Epidermal melanocyte (primary cell): ENCODE measurements around the gene TGM6.

Experiments used
- DNase-seq: peaks from one replicate; pipeline ENCODE4 v3.0.0; 2011; ENCODE audit warnings: low spot score; ENCODE audit not compliant: insufficient read length

TGM6 gene

DNA sequence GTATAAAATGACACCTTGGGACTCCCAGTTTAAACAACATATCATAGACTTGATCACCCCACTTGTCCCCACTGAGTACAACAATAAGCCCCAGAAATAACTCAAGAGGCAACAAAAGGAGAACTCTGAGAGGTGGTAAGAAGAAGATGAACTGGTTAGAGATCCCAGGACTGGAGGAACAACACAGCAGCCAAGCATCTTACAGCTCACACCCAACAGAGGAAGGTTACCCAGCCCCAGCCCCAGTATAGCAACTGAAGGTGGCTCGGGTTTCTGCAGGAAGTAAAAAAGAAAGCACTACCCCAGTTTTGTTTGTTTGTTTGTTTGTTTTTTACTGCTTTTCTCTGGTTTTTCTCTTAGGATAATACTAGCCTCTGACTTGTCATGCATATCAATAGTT lies 17.1 kb upstream of the TGM6 start:
- DNase-seq = no peak

DNA sequence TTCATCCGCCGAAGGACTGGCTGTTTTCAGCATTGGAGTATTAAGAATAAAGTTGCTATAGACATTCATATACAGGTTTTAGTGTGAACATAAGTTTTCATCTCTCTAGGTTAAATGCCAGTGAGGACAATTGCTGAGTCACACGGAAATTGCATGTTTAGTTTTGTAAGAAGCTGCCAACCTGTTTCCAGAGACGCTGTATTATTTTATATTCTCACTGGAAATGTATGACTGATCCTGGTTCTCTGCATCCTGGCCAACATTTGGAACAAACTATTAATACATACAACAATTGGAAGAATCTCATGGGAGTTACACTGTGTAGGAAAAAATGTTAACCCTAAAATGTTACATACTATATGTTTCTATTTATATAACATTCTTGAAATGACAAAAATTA lies 16.7 kb upstream of the TGM6 start:
- no peak for DNase-seq

- DNase-seq = no peak
Observed at GRCh38 chr20:2365091-2365490, 15.6 kb upstream of the TGM6 start.

DNA sequence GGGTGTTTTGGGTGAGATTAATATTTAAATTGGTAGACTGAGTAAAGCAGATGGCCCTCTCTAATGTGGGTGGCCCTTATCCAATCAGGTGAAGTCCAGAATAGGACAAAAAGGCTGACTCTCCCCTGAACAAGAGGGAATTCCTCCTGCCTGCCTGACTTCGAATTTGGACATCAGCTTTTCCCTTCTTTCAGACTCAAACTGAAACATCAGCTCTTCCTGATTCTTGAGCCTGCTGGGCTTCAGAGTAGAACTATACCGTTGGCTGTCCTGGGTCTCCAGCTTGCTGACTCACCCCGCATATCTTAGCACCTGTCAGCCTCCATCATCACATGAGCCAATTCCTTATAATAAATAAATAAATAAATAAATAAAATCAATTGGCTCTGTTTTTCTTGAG lies 15.0 kb upstream of the TGM6 start:
- DNase-seq = no peak

DNA sequence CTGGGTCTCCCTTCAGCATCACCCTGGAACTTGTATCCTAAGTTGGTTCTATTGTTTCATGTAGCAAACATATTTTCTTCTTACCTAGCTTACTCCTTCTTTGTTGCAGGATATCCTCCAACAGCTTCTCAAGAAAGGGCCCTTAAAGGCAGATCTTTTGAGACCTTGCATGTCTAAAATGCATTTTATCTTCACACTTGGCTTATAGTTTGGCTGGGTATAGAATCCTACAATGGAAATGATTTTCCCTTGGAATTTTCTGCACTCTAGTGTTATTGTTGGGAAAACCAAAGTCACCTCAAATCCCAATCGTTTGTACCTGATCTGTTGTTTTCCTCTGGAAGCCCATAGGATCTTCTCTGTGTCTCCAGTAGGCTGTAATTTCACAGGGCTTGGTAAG lies 12.1 kb upstream of the TGM6 start:
- no peak for DNase-seq

- DNase-seq = no peak
Observed at GRCh38 chr20:2373098-2373497, 7.6 kb upstream of the TGM6 start.

DNA sequence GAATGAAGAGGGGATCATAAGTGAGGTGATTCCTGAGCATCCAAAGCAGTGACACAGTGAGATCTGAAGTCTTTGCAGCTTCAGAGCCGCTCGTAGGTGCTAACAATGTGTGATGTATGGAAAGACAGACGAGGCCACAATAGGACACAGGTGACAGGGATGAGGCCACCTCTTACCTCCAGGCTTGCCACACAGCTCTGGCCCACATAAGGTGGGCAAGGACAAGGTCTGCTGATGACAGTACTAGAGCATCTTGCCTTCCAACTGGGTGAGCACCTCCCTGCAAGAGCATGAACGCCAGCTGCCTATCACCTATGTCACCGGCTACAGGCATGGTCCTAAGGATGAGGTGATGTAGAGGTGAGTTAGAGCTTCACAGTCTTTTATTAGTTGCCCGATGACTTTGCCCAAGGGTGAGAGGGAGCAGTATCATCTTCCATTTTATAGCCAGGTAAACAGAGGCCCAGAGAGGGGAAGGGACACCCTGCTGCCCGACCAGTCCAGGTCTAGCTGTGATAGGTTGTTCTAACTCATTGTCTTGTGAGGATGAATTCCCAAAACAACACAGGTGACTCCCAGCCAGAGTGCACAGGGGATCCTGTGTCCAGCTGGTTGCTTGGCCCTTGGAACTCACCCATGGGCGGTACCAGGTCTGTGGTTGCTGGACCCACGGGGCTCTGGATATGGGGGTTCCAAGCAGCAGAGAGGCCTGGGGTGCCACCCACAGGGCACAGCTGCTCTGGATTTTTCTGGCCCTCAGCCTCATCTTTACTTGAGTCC lies 6.2 kb upstream of the TGM6 start:
- no peak for DNase-seq

DNA sequence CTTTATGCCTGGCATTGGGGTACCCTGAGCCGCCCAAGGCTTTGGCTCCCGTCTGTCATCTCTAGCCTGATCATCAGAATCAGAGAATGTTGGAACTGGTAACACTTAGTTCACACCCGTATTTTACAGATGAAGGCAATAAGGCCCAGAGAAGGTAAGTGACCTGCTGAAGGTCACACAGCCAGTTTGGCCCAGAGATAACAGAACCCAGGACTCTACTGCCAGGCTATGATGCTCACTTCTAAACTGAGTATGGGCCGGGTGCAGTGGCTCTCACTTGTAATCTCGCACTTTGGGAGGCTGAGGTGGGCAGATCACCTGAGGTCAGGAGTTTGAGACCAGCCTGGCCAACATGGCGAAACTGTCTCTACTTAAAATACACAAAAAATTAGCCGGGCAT lies 1.8 kb upstream of the TGM6 start:
- DNase-seq = no peak

DNA sequence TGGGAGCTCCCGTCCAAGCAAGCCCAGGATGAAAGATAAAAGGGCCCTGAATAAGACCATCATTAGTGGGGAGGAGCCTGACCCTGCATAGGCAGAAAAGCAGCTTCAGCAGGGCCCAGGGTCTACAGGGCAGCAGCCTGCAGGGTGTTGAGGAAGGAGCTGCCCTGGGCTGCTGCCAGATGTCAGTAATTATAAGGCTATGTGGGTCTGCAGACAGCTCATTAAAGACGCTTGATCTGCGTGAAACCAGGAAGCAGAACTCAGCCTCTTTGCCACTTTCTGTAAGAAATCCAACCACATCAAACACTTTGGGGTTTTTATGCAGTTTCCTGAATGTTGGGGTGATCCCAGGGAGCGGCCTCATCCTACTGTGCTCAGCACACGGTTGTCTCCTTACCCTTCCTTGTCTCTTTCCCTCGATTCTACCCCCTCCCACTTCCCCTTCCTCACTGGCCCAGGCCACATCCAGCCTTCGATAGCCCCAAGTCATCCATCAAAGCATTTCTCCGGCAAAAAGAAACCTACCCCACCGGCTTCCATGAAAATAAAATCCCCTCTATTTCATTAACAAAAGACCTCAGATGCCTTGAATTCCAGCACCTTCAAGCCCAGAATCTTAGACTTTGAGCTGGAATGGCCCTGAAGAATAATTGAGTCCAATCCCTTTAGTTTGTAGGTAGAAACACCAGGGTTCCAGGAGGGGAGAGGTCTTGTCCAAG lies 1.0 kb upstream of the TGM6 start:
- DNase-seq = no peak

DNA sequence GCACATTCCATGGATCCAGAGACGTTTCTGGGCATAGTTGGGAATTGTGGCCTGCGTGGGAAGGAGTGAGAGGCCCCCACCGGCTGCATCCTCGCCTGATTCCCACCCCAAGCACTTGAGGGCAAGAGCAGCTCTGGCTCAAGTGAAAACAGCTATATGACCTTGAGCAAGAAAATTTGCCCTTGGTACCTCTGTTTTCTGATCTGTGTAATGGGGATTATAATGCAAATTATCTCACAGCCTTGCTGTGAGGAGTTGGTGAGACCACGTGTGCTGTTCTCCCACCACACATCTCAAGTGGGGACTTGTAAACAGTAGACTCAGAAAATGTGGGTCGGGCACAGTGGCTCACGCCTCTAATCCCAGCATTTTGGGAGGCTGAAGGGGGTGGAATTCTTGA lies 602 bp downstream of the TGM6 start:
- no peak for DNase-seq

GRCh38 chr20:2382833-2383232 lies 2.1 kb downstream of the TGM6 start:
- no peak for DNase-seq

GRCh38 chr20:2385026-2385425 lies 4.3 kb downstream of the TGM6 start:
- no peak for DNase-seq

DNA sequence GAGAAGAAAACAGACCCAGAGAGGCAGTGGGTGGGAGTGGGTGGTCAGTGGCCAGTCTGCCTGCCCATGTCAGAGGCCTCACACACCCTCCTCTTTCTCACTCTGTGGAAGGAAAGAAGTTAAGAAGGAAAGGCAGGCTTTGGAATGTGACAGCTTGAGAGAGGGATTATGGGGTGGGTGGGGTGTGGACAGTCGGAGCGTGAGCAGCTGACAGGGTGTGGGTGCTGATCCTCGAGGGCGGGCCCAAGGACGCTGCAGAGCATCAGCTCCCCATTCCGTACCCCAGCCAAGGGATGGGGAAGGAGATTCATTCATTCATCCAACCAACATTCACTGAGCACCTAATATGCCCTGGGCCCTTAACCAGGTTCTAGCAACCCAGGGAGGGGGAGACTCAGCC lies 4.8 kb downstream of the TGM6 start:
- no peak for DNase-seq

- DNase-seq = no peak
Observed at GRCh38 chr20:2386516-2387179, 5.9 kb downstream of the TGM6 start.

- DNase-seq = no peak
Observed at GRCh38 chr20:2387180-2387577, 6.5 kb downstream of the TGM6 start.

- no peak for DNase-seq
Observed at GRCh38 chr20:2387580-2387979, 6.9 kb downstream of the TGM6 start.

- DNase-seq = no peak
Observed at GRCh38 chr20:2390951-2391675, 10.4 kb downstream of the TGM6 start.

- DNase-seq = no peak
Observed at GRCh38 chr20:2394411-2395055, 13.8 kb downstream of the TGM6 start.

DNA sequence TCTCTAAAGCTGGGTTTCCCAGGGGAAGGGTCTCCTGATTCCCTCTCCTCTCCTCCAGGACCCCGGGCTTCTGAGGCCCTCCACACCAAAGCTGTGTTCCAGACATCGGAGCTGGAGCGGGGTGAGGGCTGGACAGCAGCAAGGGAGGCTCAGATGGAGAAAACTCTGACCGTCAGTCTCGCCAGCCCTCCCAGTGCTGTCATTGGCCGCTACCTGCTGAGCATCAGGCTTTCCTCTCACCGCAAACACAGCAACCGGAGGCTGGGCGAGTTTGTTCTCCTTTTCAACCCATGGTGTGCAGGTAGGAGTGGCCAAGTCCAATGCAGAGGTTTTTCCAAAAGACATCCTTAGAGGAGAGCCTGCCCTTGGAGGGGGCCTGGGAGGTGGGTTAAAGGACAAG lies 14.4 kb downstream of the TGM6 start:
- DNase-seq = no peak

DNA sequence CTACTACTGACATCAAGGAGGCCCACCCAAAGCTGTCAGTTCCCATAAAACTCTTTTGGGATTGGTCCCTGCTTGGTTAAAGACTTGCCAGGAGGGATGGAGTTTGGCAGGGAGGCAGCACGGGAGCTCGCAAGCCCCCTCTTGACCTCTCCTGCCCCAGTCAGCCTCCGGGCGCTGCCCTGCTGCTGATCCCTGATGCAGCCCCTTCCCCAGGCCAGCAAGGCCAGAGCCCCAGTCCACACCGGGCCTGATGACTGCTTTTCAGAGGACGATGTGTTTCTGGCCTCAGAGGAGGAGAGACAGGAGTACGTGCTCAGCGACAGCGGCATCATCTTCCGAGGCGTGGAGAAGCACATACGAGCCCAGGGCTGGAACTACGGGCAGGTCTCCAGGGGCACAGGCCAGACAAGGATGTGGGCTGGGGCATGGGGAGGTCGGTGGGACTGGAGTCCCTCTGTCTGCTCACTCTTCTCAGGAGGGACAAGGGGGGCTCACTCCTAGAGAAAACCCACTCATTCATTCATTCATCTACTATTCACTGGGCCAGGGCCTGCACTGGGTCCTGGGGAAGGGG lies 15.6 kb downstream of the TGM6 start:
- no peak for DNase-seq

DNA sequence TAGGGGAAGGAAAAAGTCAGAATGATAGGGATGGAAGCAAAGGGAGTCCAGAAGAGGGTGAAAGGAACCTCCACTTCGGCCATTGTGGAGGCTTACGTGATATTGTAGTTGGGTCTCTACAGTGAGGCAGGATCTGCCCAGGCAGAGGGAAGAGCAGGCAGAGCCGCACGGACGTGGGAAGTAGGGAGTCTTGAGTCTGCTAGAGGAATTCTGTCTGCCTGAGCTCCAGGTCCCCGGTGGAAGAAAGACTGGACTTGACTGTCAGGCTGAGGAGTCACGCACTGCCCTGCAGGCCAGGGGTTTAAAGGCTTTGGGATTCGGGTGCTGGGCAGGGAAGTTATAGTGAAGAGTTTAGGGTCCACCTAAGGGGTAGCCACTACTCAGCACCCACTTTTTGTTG lies 16.4 kb downstream of the TGM6 start:
- DNase-seq = no peak
